GM21381 (cell line): ENCODE measurements around the gene CCDC92.
A peak's percentile ranks its signal among the peaks of the same experiment; 100 is the strongest.

Source experiments
- ATAC-seq: cut with Tn5 transposase; IDR thresholded peaks from one replicate; pipeline ENCODE4 v1.9.1; 2021; ENCODE audit warnings: mild to moderate bottlenecking, moderate library complexity; ENCODE audit not compliant: unreplicated experiment

Gene CCDC92

GRCh38 chr12:123976227-123976826 lies 3.7 kb upstream of the CCDC92 start:
- ATAC-seq: no peak

- peak; percentile 15 for ATAC-seq
Observed at GRCh38 chr12:123973552-123974341, 1.1 kb upstream of the CCDC92 start.

- ATAC-seq: peak; percentile 7
Observed at GRCh38 chr12:123971770-123972456, 718 bp downstream of the CCDC92 start.

- no peak for ATAC-seq
Observed at GRCh38 chr12:123971449-123971769, 1.2 kb downstream of the CCDC92 start.

- ATAC-seq: no peak
Observed at GRCh38 chr12:123967121-123967586, 5.5 kb downstream of the CCDC92 start.

- no peak for ATAC-seq
Observed at GRCh38 chr12:123966596-123966995, 6.0 kb downstream of the CCDC92 start.

- ATAC-seq: no peak
Observed at GRCh38 chr12:123965382-123965781, 7.2 kb downstream of the CCDC92 start.

GRCh38 chr12:123963821-123964220 lies 8.8 kb downstream of the CCDC92 start:
- ATAC-seq: no peak

- no peak for ATAC-seq
Observed at GRCh38 chr12:123962513-123962912, 10.1 kb downstream of the CCDC92 start.

- ATAC-seq: no peak
Observed at GRCh38 chr12:123961585-123962345, 10.9 kb downstream of the CCDC92 start.

- ATAC-seq: no peak
Observed at GRCh38 chr12:123960856-123961255, 11.8 kb downstream of the CCDC92 start.

- ATAC-seq: no peak
Observed at GRCh38 chr12:123960029-123960735, 12.4 kb downstream of the CCDC92 start.

- no peak for ATAC-seq
Observed at GRCh38 chr12:123958876-123959275, 13.8 kb downstream of the CCDC92 start.

GRCh38 chr12:123958462-123958861 lies 14.2 kb downstream of the CCDC92 start:
- ATAC-seq: no peak

- ATAC-seq: no peak
Observed at GRCh38 chr12:123957196-123957595, 15.4 kb downstream of the CCDC92 start.

GRCh38 chr12:123956249-123956648 lies 16.4 kb downstream of the CCDC92 start:
- no peak for ATAC-seq

- ATAC-seq: no peak
Observed at GRCh38 chr12:123954647-123955350, 17.8 kb downstream of the CCDC92 start.

- ATAC-seq: no peak
Observed at GRCh38 chr12:123952037-123952436, 20.6 kb downstream of the CCDC92 start.

- ATAC-seq: no peak
Observed at GRCh38 chr12:123951467-123951866, 21.2 kb downstream of the CCDC92 start.
